Mucosa of gallbladder (tissue), 1 donor: ENCODE results near the gene ACTR2. TPM values are rescaled to one million over a fixed set of nuclear protein-coding genes. Genes with fewer than 3 reads are reported as not detected.

ENCODE experiments used
- DNase-seq: peaks from one replicate; pipeline ENCODE4 v3.0.0-alpha.2; 2020; ENCODE audit warnings: low spot score
- total RNA-seq: library from RNA; stranded (reverse); gene quantifications from one replicate; pipeline ENCODE4 v1.2.1, GENCODE V29; 2021
- donor health status: DM: no; HTN: no; CAD: no.

The ACTR2 gene
- total RNA-seq, 1 donor from 2014 or later, result 209 TPM

DNA sequence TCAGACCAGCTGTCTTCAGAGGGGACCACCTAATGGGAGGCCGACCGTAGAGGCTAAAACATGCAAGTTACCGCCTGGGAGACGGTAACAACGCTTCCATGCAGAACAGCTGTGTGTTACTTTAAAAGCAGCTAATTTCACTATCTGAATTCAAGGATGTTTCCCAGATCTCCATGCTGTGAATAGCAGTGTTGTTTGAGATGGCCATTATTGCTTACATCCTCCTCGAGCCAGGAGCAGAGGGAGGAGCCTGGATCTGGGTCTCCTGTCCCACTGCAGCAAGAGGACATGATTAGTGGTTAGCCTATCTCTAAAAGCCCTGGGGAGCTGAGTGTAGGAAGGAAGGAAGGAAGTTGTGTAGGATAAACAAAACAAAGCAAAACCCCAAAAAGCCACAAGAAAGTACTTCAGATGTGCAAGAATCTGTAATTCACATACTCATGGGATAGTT, 50.9 kb downstream of the ACTR2 start:
- DNase-seq, result no peak

GRCh38 chr2:65279756-65280155, 52.1 kb downstream of the ACTR2 start:
- no peak for DNase-seq

DNA sequence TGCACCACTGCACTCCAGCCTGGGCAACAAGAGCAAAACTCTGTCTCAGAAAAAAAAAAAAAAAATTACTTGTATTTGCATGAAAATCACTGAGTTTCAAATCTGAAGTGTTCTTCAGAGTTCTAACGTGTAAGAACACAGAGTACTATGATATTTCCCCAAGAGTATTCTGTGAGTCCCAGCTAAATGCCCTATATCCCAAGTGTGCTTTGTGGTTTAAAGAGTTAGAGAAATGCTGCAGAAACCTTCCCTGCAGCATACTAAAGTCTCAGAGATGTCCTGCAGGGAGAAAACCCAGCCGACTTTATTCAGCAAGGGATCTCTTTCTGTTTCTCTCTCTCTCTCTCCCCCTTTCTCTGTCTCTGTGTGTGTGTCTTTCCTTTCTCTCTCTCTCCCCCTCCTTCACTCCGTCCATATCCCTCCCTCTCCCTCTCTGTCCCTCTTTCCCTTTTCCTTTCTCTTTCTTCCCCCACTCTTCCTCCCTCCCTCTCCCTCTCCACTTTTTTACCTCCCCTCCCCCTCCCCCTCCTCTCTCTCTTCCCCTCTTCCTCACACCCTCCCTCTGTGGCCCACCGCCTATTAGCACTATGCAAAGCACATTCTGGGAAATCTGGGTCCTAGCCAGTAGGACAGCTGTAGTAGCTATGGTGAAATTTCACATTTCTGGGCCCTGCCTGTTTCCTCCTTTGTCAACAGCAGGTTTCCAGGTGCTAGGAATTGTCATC, 54.2 kb downstream of the ACTR2 start:
- DNase-seq, result no peak

GRCh38 chr2:65282477-65283053, 54.9 kb downstream of the ACTR2 start:
- DNase-seq, result no peak

DNA sequence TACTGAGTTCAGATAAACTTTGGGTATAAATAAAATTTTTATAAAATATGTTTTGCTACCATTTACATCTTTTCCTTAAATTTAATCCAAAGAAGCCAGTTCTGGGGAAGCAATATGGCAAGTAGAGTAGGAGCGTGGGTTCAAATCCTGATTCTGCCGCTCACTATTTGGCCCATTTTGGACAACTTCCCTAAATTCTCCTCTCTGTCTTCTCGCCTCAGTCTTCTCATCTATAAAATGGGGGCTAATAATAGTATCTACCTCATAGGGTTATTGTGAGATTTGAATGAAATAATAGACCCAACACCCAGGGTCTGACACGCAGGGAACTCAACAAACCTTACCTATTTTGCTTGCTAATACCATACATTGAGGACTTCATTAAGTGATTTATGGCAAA, 59.7 kb downstream of the ACTR2 start:
- no peak for DNase-seq

GRCh38 chr2:65291216-65292105, 63.8 kb downstream of the ACTR2 start:
- DNase-seq, result no peak

- DNase-seq, result no peak
These were observed 64.4 kb downstream of the ACTR2 start for GRCh38 chr2:65292106-65292400.

DNA sequence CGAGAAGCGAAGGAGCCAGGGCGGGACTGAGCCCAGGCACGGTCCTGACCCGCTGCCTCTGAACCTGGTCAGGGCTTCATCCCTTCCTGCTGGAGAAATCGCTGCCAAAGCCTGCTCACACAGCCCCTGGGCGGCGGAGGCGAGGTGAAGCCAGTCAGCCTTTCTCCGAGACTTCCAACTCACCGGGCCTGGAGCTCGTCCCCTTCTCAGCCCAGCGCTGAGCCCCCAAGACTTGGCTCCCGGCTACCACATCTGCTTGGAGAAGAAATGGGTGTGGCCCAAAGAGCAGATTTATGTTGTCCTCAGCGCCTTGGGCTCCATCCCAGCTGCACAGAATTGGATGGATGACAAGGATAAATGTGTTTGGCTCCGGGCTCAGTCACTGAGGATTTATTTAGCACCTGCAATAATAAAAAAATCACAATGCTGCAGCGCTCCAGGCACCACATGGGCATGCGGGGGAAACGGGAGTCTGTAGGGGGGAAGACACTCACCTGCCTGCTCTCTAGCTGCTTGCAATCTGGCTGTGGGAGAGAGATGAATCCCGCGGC, 64.9 kb downstream of the ACTR2 start:
- DNase-seq, result no peak

DNA sequence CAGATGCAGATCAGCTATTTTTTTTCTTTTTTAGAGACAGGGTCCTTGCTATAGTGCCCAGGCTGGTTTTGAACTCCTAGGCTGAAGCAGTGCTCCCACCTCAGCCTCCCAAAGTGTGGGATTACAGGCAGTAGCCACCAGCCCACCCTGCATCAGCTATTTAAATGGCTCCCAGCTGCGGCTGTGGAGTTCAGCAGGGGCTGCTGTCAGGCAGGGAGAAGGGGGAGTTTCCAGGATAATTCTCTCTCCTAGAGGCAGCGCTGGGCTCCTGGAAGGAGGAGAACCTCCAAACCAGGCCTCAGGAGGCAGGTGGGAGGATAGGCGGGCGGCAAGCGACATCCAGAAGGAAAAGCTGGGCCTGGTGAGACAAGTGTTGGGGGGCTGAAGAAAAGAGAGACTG, 65.7 kb downstream of the ACTR2 start:
- DNase-seq, result no peak

GRCh38 chr2:65294136-65294535, 66.5 kb downstream of the ACTR2 start:
- DNase-seq, result no peak

- no peak for DNase-seq
These were observed 67.1 kb downstream of the ACTR2 start for GRCh38 chr2:65294701-65295100.

DNA sequence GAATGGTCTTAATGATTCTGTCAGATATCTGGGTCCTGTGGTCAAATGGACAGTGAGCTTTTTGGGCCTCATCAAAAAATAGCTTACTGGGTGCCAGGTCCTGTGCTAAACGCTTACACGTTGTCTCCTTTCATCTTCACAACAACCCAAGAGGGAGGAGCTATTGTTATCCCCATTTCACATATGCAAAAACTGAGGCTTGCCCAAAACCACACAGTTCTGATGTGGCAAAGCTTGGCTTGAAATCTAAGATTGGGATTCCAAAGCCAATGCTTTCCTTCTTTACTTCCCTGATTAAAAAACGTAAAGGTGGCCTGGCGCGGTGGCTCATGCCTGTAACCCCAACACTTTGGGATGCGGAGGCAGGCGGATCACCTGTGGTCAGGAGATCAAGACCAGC, 69.3 kb downstream of the ACTR2 start:
- DNase-seq, result no peak

DNA sequence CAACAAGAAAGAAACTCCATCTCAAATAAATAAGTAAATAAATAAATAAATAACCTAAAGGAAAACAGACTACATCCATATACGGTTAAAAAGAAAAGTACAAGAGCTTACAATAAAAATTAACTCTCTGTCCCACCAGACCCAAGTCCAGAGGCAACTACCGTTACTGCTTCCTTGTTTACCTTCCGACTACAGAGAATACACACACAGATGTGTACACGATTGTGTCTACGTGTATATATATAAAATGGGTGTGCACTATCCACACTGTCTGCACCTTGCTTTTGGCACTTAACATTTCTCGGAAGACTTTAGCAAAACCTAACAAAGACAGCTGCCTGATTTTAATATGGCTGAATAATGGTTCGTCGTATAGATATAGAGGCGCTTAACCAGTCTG, 69.9 kb downstream of the ACTR2 start:
- DNase-seq, result no peak

DNA sequence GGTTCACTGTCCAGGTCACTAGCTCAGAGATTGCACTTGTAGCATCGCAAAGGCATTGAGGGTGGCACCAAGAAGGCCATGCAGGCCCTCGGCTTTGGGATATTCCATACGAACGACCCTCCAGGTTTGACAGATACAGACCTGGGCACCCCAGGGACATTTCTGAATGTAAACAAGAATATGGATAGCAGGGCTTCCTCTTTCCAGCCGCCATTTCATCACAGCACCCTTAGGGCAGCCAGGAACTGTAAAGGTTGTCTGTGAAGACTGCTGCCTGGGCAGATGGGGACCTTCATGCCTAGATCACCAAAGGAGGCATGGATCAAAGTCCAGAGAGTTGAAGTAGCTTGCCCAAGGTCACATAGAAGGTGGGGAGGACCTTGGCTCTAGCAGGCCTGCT, 70.5 kb downstream of the ACTR2 start:
- DNase-seq, result no peak

DNA sequence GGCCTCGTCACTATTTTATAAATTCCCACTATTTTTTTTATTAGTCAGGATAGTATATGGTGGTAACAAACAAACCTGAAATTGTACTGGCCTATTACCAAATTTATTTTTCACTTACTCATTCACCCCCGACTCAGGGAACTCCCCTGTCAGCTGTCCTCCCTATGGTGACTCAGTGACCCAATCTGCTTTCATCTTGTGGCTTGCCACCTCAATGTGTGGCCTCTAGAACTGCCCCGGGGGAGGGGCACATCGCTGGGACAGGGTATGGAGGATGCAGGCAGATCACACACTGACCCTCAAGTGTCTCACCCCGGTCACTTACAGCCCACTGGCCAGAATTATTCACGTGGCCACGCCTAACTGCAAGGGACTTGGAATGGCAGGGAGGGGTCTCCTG, 71.6 kb downstream of the ACTR2 start:
- DNase-seq, result no peak

- DNase-seq, result peak; percentile 51
These were observed 72.6 kb downstream of the ACTR2 start for GRCh38 chr2:65300134-65300760.

- peak; percentile 31 for DNase-seq
These were observed 73.4 kb downstream of the ACTR2 start for GRCh38 chr2:65300761-65301711.

- no peak for DNase-seq
These were observed 78.3 kb downstream of the ACTR2 start for GRCh38 chr2:65305934-65306333.

DNA sequence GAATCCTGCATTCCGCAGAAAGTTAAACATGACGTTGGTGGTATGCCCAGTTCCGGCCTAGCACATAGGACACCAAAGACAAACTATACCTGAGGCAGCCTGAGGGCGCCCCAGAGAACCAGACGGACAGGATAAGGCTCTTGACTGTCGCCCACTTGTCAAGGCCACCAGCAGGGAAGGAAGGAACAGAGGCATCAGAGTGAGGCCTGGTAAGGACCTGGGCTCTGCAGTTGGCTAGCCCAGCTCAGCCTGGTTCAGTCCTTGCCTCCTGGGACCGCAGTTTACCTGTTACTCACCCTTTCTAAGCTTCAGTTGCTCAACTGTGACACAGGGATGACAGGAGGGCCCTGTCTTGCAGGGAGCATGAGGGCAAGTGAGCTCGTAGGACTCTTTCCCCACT, 82.1 kb downstream of the ACTR2 start:
- DNase-seq, result no peak

DNA sequence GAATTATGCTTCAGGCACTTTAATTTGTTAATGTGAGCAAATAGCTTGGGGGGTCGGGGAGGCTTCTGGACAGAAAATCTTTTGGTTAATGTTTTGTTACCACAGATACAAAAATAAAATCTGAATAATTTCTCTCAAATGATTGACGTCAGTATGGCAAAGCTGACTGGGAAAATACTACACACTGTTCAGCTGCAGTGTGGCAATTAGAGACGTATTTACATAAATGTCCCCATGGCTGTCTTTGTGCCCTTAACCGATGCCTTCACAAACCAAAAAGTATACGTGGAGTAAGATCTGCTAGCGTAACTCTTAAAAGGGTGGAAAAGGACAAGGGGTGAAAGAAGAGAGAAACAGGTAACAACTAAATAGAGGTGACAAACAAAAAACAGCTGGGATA, 83.4 kb downstream of the ACTR2 start:
- no peak for DNase-seq

- no peak for DNase-seq
These were observed 84.0 kb downstream of the ACTR2 start for GRCh38 chr2:65311596-65311995.
